GM21381 (cell line): ENCODE measurements around the gene SUSD4.
"Not testable (repeated sequence)": the region's sequence is repeated elsewhere in the genome, so short reads cannot be mapped to it uniquely, and the experiment has no call there.

Experiments
- ATAC-seq: cut with Tn5 transposase; IDR thresholded peaks from one replicate; pipeline ENCODE4 v1.9.1; 2021; ENCODE audit warnings: mild to moderate bottlenecking, moderate library complexity; ENCODE audit not compliant: unreplicated experiment

The SUSD4 gene

GRCh38 chr1:223299553-223299952 is 64.4 kb downstream of the SUSD4 start:
- ATAC-seq = no peak

GRCh38 chr1:223298701-223299100 is 65.3 kb downstream of the SUSD4 start:
- no peak for ATAC-seq

DNA sequence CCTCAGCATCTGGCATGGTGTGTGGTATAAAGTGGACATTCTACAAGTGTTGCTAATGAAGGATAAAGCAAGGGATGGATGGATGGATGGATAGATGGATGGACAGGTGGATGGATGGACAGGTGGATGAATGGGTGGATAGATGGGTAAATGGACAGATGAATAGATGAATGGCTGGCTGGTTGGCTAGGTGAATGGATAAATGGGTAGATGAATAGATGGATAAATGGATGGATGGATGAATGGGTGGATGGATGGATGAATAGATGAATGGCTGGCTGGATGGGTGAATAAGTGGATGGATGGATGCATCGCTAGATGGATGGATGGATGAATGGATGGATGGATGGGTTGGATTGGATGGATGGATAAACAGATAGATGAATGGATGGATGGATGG is 66.2 kb downstream of the SUSD4 start:
- ATAC-seq = no peak

- no peak for ATAC-seq
Observed at GRCh38 chr1:223291796-223292195, 72.2 kb downstream of the SUSD4 start.

GRCh38 chr1:223290397-223290796 is 73.6 kb downstream of the SUSD4 start:
- no peak for ATAC-seq

DNA sequence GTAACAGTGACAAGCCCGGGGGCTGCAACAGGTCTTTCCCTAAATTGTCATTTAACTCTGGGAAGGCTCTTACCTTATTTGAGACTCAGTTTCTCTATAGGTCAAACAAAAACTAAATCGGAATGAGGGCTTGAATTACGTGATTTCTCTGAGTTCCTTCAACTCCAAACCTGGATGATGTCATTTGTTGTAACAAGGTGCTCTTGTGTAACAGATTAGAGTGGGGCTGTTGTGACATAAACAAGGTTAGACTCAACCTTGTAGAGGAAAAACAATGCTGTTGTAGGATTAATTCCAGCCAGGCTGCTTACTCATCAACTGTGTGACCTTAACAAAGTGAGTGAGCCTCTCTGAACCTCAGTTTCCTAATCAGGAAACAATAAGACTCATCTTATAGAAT is 74.4 kb downstream of the SUSD4 start:
- ATAC-seq = no peak

DNA sequence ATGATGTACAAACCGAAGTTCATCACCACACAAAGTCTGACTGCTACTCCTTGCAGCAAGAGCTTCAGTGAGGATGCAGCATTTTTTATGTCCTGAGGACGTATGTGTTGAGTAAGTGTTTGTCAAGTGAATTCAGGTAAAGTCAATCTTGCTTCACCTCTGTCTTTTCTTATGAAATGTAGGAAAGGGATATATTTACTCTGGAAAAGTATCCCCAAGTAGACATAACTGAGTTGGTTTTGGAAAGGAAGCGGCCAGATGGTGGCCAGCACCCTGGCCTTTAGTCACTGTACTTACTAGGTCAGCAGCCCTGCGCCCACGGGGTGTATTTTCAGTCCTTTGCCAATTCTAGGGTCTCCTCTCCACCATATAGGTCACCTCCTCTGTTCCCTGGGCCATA is 75.2 kb downstream of the SUSD4 start:
- no peak for ATAC-seq

DNA sequence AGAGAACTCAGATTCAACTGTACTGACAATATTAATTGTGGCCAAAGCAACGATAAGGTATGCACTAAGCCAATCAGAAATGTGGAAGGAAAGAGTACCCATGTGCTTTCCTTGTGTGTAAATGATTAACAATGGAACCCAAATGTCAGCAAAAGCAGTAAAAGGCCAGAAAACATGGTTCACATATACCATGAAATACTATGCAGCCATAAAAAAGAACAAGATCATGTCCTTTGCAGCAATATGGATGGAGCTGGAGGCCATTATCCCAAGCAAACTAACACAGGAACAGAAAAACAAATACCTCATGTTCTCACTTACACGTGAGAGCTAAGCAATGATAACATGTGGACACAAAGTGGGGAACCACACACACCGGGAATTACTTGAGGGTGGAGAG is 78.5 kb downstream of the SUSD4 start:
- ATAC-seq = no peak

DNA sequence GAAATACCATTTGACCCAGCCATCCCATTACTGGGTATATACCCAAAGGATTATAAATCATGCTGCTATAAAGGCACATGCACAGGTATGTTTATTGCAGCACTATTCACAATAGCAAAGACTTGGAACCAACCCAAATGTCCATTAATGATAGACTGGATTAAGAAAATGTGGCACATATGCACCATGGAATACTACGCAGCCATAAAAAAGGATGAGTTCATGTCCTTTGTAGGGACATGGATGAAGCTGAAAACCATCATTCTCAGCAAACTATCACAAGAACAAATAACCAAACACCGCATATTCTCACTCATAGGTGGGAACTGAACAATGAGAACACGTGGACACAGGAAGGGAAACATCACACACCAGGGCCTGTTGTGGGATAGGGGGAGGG is 80.3 kb downstream of the SUSD4 start:
- ATAC-seq = not testable (repeated sequence)

GRCh38 chr1:223278311-223278710 is 85.7 kb downstream of the SUSD4 start:
- not testable (repeated sequence) for ATAC-seq

DNA sequence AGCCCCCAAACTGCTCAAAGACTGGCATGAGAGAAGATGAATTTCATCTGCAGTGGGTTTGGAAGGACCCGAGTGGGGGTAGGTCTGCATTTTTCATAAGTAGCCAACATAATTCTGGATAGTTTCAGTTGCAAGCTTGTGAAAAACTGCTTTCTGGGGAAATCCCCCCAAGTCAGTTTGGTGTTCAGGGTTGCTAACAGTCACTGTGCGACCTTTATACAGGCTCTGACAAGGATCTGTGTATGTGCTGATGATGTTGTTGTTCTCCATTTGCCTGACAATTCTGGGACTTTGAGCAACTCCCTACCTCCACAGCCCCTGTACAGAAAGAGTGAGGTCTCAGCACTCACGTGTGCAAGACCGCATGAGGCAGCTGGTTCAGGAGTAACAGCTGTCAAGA is 87.9 kb downstream of the SUSD4 start:
- no peak for ATAC-seq

GRCh38 chr1:223273511-223273910 is 90.5 kb downstream of the SUSD4 start:
- no peak for ATAC-seq

DNA sequence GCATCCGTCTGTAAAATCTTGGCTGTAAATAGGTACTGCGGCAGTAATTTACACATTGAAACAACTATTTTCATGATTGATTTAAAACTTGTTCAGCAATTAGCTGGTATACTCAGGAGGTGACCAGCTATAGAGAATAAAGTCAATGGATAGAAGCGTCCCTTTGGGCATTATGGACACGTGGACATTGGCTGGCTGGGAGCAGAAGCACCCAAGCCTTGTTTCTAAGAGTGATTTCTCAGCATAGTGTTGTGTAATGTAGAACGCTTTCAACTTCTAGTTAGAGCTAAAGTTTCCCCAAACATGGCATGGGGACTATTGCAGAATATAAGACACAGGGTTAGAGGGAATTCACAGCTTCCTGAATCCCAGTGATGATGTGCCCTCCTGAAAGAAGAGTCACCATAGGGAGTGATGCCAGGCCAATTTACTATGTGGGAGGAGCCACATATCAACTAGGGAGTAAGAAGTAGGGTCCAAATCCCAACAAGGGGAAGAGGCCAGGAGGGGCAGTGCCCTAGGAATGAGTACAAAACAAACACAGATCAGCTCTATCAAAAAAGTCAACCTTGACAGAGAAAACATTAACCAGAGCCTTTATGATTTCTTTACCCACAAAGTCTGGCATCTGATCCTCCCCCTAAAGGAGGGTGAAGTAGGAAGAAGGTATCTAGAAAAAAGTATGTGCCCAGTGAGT is 92.7 kb downstream of the SUSD4 start:
- no peak for ATAC-seq

DNA sequence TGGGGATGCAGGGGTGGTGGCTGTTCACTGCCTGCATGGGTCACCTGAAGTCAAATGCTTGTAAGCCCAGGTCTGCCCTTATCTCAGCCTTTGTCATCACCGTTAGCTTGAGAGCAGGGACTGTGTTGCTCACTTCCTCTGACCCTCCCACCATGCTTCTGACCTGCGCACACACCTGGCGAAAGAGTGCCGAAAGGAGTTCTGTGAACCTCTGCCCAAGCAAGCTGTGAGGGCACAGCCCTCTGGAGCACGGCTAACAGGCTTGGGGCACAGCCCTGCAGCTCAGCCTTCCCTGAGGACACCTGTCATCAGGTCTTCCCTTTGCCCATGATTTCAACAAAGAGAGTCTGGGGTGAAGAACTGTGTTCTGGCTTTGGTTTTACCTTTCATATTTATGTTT is 93.8 kb downstream of the SUSD4 start:
- no peak for ATAC-seq

- no peak for ATAC-seq
Observed at GRCh38 chr1:223269006-223269405, 95.0 kb downstream of the SUSD4 start.

- ATAC-seq = no peak
Observed at GRCh38 chr1:223266632-223267172, 97.3 kb downstream of the SUSD4 start.

GRCh38 chr1:223264983-223265908 is 98.7 kb downstream of the SUSD4 start:
- ATAC-seq = no peak

DNA sequence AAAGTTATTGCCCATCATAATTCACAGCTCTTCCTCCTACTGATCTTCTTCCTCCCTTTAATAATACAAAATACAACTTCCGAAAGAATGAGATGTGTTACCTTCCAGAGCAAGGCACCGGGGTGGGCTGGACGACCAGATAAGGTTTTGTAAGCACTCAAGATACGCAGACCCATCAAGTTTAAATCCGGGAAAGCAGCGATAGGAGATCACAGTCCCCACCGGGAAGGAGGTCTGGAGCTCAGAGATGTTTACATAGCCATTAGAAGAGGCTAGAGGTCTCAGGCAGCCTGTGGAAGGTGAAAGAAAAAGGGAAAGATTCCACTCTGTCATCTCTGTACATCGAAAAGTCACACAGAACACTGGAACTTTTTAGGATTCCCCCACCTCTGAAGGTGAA is 99.4 kb downstream of the SUSD4 start:
- ATAC-seq = no peak

GRCh38 chr1:223261914-223262313 is 102.1 kb downstream of the SUSD4 start:
- no peak for ATAC-seq

DNA sequence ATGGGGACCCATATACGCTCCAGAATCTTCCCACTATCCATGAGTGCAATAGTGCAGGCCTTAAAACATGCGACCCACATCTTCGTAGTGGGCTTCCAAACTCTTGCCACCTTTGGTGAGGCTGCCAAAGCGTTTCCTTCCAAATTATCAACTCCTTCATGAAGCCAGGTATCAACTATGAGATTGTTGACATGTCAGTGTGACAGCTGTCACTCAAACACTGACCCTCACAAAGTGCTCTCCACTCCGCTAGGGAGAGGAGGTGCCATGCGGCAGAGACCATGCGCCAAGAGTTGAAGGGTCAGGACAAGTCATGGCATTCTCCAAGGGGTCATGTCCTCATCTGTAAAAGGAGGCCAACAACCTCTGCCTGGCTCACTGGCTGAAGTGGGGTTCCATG is 103.3 kb downstream of the SUSD4 start:
- ATAC-seq = no peak

DNA sequence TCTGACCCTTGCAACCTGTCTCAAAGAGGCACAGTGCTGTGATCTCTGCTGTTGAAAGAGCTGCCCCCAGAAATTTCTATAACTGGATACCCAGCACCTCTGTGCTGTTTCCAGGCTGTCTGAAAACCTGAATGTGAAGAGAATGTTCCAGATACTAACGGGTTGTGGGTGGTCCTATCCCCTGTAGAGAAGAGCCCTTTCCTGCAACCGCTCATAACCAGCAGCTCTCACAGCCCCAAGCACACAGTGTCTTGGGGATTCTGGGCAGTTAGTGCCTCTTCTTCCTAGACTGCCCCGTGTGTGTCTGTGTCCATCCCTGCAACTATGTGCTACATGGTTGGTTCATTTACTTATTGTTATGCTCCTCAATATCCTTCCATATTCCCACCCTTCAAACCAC is 104.5 kb downstream of the SUSD4 start:
- no peak for ATAC-seq

DNA sequence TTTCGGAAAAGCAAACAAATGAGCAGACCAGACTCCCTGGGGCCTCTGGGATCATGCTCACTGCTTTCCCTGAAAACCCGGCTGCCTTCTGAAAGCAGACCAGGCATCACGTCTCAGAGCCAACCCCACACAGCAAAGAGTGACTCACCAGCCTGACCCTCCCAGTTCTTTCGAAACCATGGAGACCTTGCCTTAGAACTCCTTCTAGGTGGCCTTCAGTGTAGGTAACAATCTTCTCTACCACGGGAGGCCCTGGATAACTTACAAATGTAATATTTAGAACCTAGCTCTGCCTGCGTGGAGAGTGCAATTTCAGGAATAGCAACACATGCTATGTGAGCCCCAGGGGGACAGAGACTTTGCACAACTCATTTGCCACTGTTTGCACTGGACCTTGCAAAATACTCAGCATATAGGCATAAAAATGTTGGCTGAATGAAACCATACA is 105.2 kb downstream of the SUSD4 start:
- ATAC-seq = no peak
